NCI-H2196 treated with DMSO at 0.1 percent for 48 hours (cell line): ENCODE data around the gene HMX1.

Experiments used
- DNase-seq: peaks from one replicate; lab custom pipeline; 2025; ENCODE audit not compliant: unreplicated experiment; lab: John Stamatoyannopoulos, UW

HMX1 gene

GRCh38 chr4:8842614-8843013 lies 29.0 kb downstream of the HMX1 start:
- no peak for DNase-seq

- DNase-seq = no peak
Measured at GRCh38 chr4:8841678-8842268, 29.9 kb downstream of the HMX1 start.

- no peak for DNase-seq
Measured at GRCh38 chr4:8840816-8841455, 30.7 kb downstream of the HMX1 start.

- DNase-seq = no peak
Measured at GRCh38 chr4:8840006-8840793, 31.4 kb downstream of the HMX1 start.

GRCh38 chr4:8838961-8839431 lies 32.6 kb downstream of the HMX1 start:
- no peak for DNase-seq

- DNase-seq = no peak
Measured at GRCh38 chr4:8838296-8838960, 33.2 kb downstream of the HMX1 start.

- no peak for DNase-seq
Measured at GRCh38 chr4:8837181-8837841, 34.3 kb downstream of the HMX1 start.

- DNase-seq = no peak
Measured at GRCh38 chr4:8836664-8837171, 34.9 kb downstream of the HMX1 start.

- DNase-seq = no peak
Measured at GRCh38 chr4:8835521-8836365, 35.9 kb downstream of the HMX1 start.

GRCh38 chr4:8834681-8835220 lies 36.9 kb downstream of the HMX1 start:
- DNase-seq = no peak

- no peak for DNase-seq
Measured at GRCh38 chr4:8832113-8832915, 39.3 kb downstream of the HMX1 start.

- no peak for DNase-seq
Measured at GRCh38 chr4:8831221-8832112, 40.2 kb downstream of the HMX1 start.

- no peak for DNase-seq
Measured at GRCh38 chr4:8830611-8831200, 40.9 kb downstream of the HMX1 start.

- DNase-seq = no peak
Measured at GRCh38 chr4:8830056-8830455, 41.6 kb downstream of the HMX1 start.

- DNase-seq = no peak
Measured at GRCh38 chr4:8829584-8829983, 42.1 kb downstream of the HMX1 start.

- no peak for DNase-seq
Measured at GRCh38 chr4:8828869-8829268, 42.8 kb downstream of the HMX1 start.

GRCh38 chr4:8821151-8821950 lies 50.3 kb downstream of the HMX1 start:
- no peak for DNase-seq
